ENCODE measurements around the gene TOM1L2.
A peak's percentile ranks its signal among the peaks of the same experiment; 100 is the strongest.

The TOM1L2 gene

DNA sequence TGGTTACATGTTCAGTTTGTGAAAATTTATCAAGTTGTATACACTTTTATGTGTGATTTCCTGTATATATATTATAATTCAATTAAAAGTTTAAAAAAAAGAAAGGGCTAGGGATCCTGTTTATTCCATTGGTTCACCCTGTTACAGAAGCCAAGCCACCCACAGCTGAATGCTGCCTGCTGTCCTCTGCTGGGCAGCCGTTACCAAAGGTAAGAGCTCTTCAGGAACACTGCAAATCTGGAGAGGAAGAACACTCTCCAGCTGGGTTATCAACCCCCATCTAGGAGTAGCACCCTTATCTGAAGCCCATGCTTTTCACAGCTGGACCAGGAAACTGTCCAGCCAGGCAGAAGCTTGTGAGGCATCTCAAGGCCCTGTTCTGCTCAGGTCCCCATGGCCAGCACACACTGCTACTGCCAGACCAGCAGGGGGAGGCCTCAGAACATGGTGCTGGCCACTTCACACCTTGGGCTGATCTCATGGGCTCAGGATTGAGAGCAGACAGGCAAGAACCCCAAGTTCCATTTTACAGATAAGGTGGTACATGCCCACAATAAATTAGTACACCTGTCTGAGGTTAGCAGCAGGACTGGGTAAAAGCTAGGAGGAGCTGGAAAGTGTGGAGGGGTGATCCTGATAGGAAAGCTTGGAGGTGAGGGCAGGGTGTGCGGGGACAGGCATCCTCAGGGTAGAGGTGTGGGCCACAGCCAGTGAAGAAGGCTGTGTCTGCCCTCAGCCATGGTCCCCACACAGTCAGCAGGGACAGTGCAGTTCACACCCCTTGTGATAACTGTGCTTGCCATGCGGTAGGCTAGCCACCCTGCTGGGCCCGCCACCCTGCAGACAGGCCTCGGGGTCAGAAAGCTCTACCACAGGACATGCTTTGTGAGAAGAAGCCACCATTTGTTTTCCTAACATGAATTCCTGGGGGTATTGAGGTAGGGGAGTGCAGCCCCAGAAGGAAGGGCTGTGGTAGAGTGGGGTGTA is 81.1 kb downstream of the TOM1L2 start:
- TF ChIP-seq, protein P1, sequence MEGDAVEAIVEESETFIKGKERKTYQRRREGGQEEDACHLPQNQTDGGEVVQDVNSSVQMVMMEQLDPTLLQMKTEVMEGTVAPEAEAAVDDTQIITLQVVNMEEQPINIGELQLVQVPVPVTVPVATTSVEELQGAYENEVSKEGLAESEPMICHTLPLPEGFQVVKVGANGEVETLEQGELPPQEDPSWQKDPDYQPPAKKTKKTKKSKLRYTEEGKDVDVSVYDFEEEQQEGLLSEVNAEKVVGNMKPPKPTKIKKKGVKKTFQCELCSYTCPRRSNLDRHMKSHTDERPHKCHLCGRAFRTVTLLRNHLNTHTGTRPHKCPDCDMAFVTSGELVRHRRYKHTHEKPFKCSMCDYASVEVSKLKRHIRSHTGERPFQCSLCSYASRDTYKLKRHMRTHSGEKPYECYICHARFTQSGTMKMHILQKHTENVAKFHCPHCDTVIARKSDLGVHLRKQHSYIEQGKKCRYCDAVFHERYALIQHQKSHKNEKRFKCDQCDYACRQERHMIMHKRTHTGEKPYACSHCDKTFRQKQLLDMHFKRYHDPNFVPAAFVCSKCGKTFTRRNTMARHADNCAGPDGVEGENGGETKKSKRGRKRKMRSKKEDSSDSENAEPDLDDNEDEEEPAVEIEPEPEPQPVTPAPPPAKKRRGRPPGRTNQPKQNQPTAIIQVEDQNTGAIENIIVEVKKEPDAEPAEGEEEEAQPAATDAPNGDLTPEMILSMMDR (IDR thresholded peaks at IDR 0.05; ENCODE audit: low read depth, low read length): peak; percentile 95
- peak; percentile 77 to 83 for DNase-seq (ENCODE audit: low read depth in 2 of 2)
- H3K4me3 ChIP-seq (replicated peaks in 1 of 2; ENCODE audit: low read depth in 2 of 2, low read length in 2 of 2): no peak overlapping the region

DNA sequence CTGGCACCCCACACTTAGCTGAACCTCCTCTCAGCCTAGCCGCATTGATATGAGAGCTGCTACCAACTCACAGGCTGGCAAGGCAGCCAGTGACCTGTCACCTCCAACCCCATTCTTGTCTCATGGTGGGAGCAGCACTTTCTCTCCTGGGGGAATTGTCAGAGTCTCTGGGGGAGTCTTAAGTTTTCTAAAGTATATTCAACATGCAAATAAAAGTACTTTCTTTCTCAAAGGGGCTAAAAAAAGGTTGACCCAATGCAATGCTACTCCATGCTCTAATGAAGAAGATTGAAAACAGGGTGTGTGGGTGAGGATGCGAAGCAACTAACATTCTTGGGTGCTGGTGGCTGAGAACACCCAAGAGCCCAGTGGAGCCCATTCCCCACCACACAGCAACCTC is 82.3 kb downstream of the TOM1L2 start:
- H3K4me3 ChIP-seq (replicated peaks in 1 of 2; ENCODE audit: low read depth in 2 of 2, low read length in 2 of 2): no peak overlapping the region
- no peak for DNase-seq (ENCODE audit: low read depth in 2 of 2)
- TF ChIP-seq, protein P1 (IDR thresholded peaks at IDR 0.05; ENCODE audit: low read depth, low read length): no peak

DNA sequence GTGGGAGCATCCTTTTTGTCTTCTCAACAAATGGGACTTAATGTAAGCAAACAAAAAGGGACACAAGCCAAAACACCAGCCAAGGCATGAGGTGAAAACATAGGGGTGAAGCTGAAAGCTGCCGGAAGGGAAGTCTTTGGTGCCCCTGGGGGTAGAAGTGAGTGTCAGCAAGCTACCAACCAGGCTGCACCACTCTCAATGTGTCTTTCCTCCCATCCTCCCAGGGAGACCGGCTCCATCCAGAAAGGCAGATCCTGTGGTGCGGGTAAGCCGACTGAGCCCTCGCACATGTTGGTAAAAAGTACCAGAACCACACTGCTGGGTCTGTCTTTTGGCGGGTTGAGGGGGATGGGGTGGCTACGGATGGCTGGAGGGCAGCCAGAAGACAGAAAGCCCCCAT is 83.4 kb downstream of the TOM1L2 start:
- H3K4me3 ChIP-seq (replicated peaks in 1 of 2; ENCODE audit: low read depth in 2 of 2, low read length in 2 of 2): no peak overlapping the region
- no peak for DNase-seq (ENCODE audit: low read depth in 2 of 2)
- TF ChIP-seq, protein P1 (IDR thresholded peaks at IDR 0.05; ENCODE audit: low read depth, low read length): peak; percentile 21

DNA sequence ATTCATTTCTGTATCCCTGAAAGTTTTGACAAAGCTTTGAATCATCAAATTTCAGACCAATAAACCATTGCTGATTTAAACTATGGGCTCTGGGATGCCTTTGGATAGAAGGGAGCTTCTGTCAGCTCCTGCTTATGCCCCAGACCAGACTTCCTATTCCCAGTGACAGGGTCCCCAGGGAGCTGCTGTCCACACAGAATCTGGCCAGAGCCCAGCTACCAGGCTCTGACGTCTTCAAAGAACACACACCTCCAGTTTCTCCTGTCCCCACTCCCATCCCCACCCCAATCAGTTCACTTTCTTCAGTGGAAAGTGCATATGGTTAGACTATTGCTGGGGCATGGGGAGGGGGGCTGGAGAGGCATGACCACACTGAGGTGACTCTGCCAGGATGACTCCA is 83.8 kb downstream of the TOM1L2 start:
- DNase-seq (ENCODE audit: low read depth in 2 of 2): no peak

DNA sequence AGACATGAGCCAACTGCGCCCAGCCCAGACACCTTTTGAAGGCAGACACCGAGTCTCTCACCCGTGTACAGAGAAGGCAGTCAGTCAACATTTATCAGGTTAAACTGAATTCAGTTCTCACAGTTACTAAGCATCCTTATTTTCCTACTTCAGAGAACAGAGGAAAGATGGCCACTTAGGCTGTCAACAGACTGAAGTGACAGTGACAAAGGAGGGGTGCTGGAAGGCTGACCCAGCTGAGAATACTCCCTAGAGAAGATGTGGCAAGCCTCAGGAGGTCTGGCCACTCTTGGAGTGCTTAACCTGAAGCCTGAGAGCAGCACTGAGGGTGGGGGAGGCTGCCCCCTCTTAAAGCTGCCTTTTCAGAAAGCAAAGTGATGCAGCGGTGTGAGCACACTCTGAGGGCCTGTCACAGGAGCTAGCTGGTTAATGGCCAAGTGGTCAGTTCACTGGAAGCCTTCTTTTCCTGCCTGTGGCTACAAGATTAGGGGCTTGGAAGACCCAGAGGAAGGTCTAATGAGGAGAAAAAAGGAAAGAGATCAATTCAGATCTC is 84.4 kb downstream of the TOM1L2 start:
- no peak for DNase-seq (ENCODE audit: low read depth in 2 of 2)
- H3K4me3 ChIP-seq (replicated peaks in 1 of 2; ENCODE audit: low read depth in 2 of 2, low read length in 2 of 2): no peak overlapping the region
- TF ChIP-seq, protein P1 (IDR thresholded peaks at IDR 0.05; ENCODE audit: low read depth, low read length): no peak

More for the DNA sequence above, 83.8 kb downstream of the TOM1L2 start:
- H3K4me3 ChIP-seq (replicated peaks in 1 of 2; ENCODE audit: low read depth in 2 of 2, low read length in 2 of 2): no peak overlapping the region
- TF ChIP-seq, protein P1 (IDR thresholded peaks at IDR 0.05; ENCODE audit: low read depth, low read length): no peak

DNA sequence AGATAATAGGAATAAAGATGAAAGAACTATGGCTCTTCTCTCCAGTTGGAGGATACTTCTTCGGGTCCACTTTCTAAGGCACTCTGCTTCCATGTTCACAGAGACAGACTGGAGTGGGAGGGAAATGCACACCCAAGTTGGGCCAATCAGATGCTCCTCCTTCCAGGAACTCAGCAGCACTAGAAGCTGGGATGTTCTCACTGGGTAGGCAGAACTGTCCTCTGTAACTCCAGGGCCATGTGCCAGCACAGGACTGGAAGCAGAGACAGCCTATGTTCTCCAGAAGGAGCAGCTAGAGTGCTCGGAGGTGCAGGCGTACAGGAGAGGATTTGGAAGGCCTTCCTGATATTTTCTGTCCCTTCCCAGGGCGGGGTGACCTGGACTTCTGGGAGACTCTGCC is 85.5 kb downstream of the TOM1L2 start:
- H3K4me3 ChIP-seq (replicated peaks in 1 of 2; ENCODE audit: low read depth in 2 of 2, low read length in 2 of 2): no peak overlapping the region
- TF ChIP-seq, protein P1 (IDR thresholded peaks at IDR 0.05; ENCODE audit: low read depth, low read length): no peak
- DNase-seq (ENCODE audit: low read depth in 2 of 2): no peak

Measured in cardiac fibroblast (primary cell).